ENCODE measurements around the gene CIB4. TPM values are rescaled to one million over a fixed set of nuclear protein-coding genes. Genes with fewer than 3 reads are reported as not detected.

Gene CIB4
- total RNA-seq, 1 experiment from 2014 or later, result not detected

DNA sequence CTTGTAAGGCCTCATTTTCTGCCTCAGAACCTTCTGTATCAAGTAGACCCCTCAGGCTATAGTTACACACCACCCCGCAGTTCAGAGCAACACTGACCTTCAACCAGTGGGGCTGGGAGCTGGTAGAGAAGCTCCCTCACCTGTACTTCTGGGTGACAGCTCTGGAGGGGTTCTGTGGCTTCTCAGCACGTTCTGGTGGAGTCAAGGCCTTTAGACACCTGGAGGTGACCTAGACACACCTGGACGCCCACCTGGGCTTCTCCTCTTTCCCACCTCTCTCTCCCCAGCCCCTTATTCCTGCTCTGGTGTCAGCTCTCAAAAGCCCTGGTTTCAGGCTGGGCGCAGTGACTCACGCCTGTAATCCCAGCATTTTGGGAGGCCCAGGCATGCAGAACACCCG, 7.3 kb upstream of the CIB4 start:
- no peak for DNase-seq (ENCODE audit: low spot score)
- peaks cover 4% of the 10 kb centered on the region; the same call in 1 of the 2 replicates for H3K27me3 Mint-ChIP-seq (ENCODE audit: low read depth)
- ChIA-PET CTCF (no interaction called here), POLR2A (no interaction called here)
- TF ChIP-seq, protein P1, sequence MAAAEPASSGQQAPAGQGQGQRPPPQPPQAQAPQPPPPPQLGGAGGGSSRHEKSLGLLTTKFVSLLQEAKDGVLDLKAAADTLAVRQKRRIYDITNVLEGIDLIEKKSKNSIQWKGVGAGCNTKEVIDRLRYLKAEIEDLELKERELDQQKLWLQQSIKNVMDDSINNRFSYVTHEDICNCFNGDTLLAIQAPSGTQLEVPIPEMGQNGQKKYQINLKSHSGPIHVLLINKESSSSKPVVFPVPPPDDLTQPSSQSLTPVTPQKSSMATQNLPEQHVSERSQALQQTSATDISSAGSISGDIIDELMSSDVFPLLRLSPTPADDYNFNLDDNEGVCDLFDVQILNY (CRISPR knock-in tag; IDR thresholded peaks at IDR 0.05), result no peak
- TF ChIP-seq FOXK1 (CRISPR knock-in tag; IDR thresholded peaks at IDR 0.05) (no peak), GTF2I (CRISPR knock-in tag; conservative IDR thresholded peaks at IDR 0.05) (no peak), JAZF1 (CRISPR knock-in tag; IDR thresholded peaks at IDR 0.05) (no peak), TP53 (CRISPR knock-in tag; IDR thresholded peaks at IDR 0.05) (no peak), SOX15 (CRISPR knock-in tag; IDR thresholded peaks at IDR 0.05) (no peak), ELF4 (CRISPR knock-in tag; IDR thresholded peaks at IDR 0.05; ENCODE audit: low read depth) (no peak), ATF1 (CRISPR knock-in tag; IDR thresholded peaks at IDR 0.05) (no peak), RORB (CRISPR knock-in tag; IDR thresholded peaks at IDR 0.05) (no peak), SMAD3 (CRISPR knock-in tag; IDR thresholded peaks at IDR 0.05; ENCODE audit: borderline replicate concordance) (no peak), ESRRA (CRISPR knock-in tag; IDR thresholded peaks at IDR 0.05; ENCODE audit: borderline replicate concordance) (no peak), KAT7 (CRISPR knock-in tag; IDR thresholded peaks at IDR 0.05; ENCODE audit: borderline replicate concordance) (no peak)
- TF ChIP-seq, protein P2, sequence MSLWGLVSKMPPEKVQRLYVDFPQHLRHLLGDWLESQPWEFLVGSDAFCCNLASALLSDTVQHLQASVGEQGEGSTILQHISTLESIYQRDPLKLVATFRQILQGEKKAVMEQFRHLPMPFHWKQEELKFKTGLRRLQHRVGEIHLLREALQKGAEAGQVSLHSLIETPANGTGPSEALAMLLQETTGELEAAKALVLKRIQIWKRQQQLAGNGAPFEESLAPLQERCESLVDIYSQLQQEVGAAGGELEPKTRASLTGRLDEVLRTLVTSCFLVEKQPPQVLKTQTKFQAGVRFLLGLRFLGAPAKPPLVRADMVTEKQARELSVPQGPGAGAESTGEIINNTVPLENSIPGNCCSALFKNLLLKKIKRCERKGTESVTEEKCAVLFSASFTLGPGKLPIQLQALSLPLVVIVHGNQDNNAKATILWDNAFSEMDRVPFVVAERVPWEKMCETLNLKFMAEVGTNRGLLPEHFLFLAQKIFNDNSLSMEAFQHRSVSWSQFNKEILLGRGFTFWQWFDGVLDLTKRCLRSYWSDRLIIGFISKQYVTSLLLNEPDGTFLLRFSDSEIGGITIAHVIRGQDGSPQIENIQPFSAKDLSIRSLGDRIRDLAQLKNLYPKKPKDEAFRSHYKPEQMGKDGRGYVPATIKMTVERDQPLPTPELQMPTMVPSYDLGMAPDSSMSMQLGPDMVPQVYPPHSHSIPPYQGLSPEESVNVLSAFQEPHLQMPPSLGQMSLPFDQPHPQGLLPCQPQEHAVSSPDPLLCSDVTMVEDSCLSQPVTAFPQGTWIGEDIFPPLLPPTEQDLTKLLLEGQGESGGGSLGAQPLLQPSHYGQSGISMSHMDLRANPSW (CRISPR knock-in tag; conservative IDR thresholded peaks at IDR 0.05; ENCODE audit: low read depth), result no peak
- TF ChIP-seq, protein P3, sequence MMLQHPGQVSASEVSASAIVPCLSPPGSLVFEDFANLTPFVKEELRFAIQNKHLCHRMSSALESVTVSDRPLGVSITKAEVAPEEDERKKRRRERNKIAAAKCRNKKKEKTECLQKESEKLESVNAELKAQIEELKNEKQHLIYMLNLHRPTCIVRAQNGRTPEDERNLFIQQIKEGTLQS (CRISPR knock-in tag; conservative IDR thresholded peaks at IDR 0.05), result no peak
- TF ChIP-seq, protein P4, sequence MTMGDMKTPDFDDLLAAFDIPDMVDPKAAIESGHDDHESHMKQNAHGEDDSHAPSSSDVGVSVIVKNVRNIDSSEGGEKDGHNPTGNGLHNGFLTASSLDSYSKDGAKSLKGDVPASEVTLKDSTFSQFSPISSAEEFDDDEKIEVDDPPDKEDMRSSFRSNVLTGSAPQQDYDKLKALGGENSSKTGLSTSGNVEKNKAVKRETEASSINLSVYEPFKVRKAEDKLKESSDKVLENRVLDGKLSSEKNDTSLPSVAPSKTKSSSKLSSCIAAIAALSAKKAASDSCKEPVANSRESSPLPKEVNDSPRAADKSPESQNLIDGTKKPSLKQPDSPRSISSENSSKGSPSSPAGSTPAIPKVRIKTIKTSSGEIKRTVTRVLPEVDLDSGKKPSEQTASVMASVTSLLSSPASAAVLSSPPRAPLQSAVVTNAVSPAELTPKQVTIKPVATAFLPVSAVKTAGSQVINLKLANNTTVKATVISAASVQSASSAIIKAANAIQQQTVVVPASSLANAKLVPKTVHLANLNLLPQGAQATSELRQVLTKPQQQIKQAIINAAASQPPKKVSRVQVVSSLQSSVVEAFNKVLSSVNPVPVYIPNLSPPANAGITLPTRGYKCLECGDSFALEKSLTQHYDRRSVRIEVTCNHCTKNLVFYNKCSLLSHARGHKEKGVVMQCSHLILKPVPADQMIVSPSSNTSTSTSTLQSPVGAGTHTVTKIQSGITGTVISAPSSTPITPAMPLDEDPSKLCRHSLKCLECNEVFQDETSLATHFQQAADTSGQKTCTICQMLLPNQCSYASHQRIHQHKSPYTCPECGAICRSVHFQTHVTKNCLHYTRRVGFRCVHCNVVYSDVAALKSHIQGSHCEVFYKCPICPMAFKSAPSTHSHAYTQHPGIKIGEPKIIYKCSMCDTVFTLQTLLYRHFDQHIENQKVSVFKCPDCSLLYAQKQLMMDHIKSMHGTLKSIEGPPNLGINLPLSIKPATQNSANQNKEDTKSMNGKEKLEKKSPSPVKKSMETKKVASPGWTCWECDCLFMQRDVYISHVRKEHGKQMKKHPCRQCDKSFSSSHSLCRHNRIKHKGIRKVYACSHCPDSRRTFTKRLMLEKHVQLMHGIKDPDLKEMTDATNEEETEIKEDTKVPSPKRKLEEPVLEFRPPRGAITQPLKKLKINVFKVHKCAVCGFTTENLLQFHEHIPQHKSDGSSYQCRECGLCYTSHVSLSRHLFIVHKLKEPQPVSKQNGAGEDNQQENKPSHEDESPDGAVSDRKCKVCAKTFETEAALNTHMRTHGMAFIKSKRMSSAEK (CRISPR knock-in tag; IDR thresholded peaks at IDR 0.05; ENCODE audit: borderline replicate concordance), result no peak
- TF ChIP-seq, protein P5, sequence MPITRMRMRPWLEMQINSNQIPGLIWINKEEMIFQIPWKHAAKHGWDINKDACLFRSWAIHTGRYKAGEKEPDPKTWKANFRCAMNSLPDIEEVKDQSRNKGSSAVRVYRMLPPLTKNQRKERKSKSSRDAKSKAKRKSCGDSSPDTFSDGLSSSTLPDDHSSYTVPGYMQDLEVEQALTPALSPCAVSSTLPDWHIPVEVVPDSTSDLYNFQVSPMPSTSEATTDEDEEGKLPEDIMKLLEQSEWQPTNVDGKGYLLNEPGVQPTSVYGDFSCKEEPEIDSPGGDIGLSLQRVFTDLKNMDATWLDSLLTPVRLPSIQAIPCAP (CRISPR knock-in tag; IDR thresholded peaks at IDR 0.05), result no peak
- TF ChIP-seq, protein P6, sequence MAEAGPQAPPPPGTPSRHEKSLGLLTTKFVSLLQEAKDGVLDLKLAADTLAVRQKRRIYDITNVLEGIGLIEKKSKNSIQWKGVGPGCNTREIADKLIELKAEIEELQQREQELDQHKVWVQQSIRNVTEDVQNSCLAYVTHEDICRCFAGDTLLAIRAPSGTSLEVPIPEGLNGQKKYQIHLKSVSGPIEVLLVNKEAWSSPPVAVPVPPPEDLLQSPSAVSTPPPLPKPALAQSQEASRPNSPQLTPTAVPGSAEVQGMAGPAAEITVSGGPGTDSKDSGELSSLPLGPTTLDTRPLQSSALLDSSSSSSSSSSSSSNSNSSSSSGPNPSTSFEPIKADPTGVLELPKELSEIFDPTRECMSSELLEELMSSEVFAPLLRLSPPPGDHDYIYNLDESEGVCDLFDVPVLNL (CRISPR knock-in tag; IDR thresholded peaks at IDR 0.05; ENCODE audit: borderline replicate concordance, low read depth), result no peak
- H3K4me3 Mint-ChIP-seq, result no peak overlapping the region
- H3K27ac Mint-ChIP-seq, result no peak overlapping the region
- peaks cover 6% of the 10 kb centered on the region; the same call in 1 of the 2 replicates for H3K9me3 Mint-ChIP-seq
- ATAC-seq, result no peak
- H3K4me1 Mint-ChIP-seq, result peaks cover 9% of the 10 kb centered on the region
- no peaks in the 10 kb centered on the region for H3K36me3 Mint-ChIP-seq

Measured in WTC11 (cell line).